ENCODE data around the gene RTEL1.

GRCh38 chr20:63665708-63666107, 7.6 kb downstream of the RTEL1 start:
- TF ChIP-seq, protein P1, sequence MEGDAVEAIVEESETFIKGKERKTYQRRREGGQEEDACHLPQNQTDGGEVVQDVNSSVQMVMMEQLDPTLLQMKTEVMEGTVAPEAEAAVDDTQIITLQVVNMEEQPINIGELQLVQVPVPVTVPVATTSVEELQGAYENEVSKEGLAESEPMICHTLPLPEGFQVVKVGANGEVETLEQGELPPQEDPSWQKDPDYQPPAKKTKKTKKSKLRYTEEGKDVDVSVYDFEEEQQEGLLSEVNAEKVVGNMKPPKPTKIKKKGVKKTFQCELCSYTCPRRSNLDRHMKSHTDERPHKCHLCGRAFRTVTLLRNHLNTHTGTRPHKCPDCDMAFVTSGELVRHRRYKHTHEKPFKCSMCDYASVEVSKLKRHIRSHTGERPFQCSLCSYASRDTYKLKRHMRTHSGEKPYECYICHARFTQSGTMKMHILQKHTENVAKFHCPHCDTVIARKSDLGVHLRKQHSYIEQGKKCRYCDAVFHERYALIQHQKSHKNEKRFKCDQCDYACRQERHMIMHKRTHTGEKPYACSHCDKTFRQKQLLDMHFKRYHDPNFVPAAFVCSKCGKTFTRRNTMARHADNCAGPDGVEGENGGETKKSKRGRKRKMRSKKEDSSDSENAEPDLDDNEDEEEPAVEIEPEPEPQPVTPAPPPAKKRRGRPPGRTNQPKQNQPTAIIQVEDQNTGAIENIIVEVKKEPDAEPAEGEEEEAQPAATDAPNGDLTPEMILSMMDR (IDR thresholded peaks at IDR 0.05; ENCODE audit: low read depth, low read length): no peak
- no peak for TF ChIP-seq EZH2phosphoT487 (IDR thresholded peaks at IDR 0.05; ENCODE audit: low read depth)
